ENCODE results near the gene CEMIP.

GRCh38 chr15:80957976-80958375 is 178.8 kb downstream of the CEMIP start:
- TF ChIP-seq CTCF (IDR thresholded peaks at IDR 0.05) (no peak), POLR2A (IDR thresholded peaks at IDR 0.05; ENCODE audit: low read depth) (no peak)
